Measurements from ENCODE around the gene TRPM3.

DNA sequence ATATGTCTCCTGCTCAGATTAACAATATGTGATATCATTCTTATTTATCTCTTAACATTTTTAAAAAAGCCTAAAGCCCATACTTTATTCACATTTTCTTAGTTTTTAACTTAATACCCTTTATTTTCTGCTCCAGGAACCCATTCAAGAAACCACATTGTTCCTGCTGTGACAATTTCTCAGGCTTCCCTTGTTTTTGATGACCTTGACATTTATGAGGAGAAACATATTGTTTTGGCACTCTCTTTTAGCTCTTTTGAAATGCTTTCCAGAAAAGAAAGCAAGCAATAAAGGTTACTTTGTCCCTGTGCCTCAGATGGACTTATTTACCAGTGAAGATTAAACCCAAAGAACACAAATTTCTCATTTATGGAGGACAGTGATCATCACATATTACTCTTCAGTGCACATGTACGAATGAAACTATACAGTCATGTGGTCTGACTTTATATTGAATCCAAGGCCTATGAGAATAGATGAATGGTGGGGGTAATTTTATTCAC, 445.5 kb downstream of the TRPM3 start:
- TF ChIP-seq, protein P1, sequence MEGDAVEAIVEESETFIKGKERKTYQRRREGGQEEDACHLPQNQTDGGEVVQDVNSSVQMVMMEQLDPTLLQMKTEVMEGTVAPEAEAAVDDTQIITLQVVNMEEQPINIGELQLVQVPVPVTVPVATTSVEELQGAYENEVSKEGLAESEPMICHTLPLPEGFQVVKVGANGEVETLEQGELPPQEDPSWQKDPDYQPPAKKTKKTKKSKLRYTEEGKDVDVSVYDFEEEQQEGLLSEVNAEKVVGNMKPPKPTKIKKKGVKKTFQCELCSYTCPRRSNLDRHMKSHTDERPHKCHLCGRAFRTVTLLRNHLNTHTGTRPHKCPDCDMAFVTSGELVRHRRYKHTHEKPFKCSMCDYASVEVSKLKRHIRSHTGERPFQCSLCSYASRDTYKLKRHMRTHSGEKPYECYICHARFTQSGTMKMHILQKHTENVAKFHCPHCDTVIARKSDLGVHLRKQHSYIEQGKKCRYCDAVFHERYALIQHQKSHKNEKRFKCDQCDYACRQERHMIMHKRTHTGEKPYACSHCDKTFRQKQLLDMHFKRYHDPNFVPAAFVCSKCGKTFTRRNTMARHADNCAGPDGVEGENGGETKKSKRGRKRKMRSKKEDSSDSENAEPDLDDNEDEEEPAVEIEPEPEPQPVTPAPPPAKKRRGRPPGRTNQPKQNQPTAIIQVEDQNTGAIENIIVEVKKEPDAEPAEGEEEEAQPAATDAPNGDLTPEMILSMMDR (IDR thresholded peaks at IDR 0.05; ENCODE audit: low read depth, low read length) = no peak
- TF ChIP-seq POLR2A (IDR thresholded peaks at IDR 0.05; ENCODE audit: extremely low read depth, insufficient read length) = no peak
